ENCODE results near the gene NGB.

DNA sequence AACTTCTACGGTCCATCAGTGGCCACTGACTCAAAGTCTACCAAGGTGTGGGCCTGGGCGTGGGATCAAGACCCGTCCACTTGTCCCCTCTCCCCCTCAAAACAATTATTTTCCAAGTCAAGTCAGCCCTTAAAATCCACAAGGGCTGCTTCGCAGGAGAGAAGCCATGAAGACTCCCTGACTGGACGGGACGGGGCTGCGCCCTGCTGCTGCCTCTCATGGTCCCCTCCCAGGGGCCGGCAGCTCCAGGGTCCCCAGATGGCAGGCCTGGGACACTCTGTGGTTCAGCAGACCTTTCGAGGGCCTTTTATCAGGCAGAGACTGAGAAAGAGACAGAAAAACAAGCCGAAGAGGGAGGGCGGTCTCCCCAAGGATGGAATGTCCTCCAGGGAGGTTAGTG, 10.8 kb downstream of the NGB start:
- TF ChIP-seq EP300 (IDR thresholded peaks at IDR 0.05): no peak
- TF ChIP-seq, protein P1, sequence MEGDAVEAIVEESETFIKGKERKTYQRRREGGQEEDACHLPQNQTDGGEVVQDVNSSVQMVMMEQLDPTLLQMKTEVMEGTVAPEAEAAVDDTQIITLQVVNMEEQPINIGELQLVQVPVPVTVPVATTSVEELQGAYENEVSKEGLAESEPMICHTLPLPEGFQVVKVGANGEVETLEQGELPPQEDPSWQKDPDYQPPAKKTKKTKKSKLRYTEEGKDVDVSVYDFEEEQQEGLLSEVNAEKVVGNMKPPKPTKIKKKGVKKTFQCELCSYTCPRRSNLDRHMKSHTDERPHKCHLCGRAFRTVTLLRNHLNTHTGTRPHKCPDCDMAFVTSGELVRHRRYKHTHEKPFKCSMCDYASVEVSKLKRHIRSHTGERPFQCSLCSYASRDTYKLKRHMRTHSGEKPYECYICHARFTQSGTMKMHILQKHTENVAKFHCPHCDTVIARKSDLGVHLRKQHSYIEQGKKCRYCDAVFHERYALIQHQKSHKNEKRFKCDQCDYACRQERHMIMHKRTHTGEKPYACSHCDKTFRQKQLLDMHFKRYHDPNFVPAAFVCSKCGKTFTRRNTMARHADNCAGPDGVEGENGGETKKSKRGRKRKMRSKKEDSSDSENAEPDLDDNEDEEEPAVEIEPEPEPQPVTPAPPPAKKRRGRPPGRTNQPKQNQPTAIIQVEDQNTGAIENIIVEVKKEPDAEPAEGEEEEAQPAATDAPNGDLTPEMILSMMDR (IDR thresholded peaks at IDR 0.05): no peak
- TF ChIP-seq POLR2A (IDR thresholded peaks at IDR 0.05; ENCODE audit: low read depth): no peak

Measured in esophagus muscularis mucosa (tissue), 4 donors.